Loucy (cell line): ENCODE data around the gene DNM3.
"Not testable (repeated sequence)": the region's sequence is repeated elsewhere in the genome, so short reads cannot be mapped to it uniquely, and the experiment has no call there.

Experiments used
- H2AFZ ChIP-seq: fragments of 200-600 bp; sonication (generic); 2 replicates; pipeline ENCODE4 v1.6.0; 2016; ENCODE audit warnings: antibody characterized with exemption, mild to moderate bottlenecking, low read length, moderate library complexity
- H3F3A ChIP-seq: fragments of 200-600 bp; 2 replicates; pipeline ENCODE4 v1.6.0; 2016; ENCODE audit warnings: antibody characterized with exemption, low read depth, mild to moderate bottlenecking
- H3K27me3 ChIP-seq: fragments of 200-600 bp; sonication (generic); 2 replicates; pipeline ENCODE4 v1.6.1; 2014; ENCODE audit warnings: low read length, mild to moderate bottlenecking; ENCODE audit not compliant: insufficient read depth, poor library complexity, severe bottlenecking
- H3K36me3 ChIP-seq: fragments of 200-600 bp; sonication (generic); 2 replicates; pipeline ENCODE4 v1.6.1; 2016; ENCODE audit warnings: low read length; ENCODE audit not compliant: insufficient read depth
- H3K4me1 ChIP-seq: fragments of 200-600 bp; sonication (generic); 2 replicates; pipeline ENCODE4 v1.5.1; 2014; ENCODE audit warnings: low read length, mild to moderate bottlenecking; ENCODE audit not compliant: insufficient read depth, poor library complexity, severe bottlenecking
- H3K4me2 ChIP-seq: fragments of 200-600 bp; sonication (generic); 2 replicates; pipeline ENCODE4 v1.6.0; 2014; ENCODE audit warnings: antibody characterized with exemption, low read length, low read depth, mild to moderate bottlenecking; ENCODE audit not compliant: poor library complexity, severe bottlenecking
- H3K4me3 ChIP-seq: fragments of 200-600 bp; sonication (generic); 2 replicates; pipeline ENCODE4 v1.5.1; 2014; ENCODE audit warnings: low read length, mild to moderate bottlenecking, mixed read lengths; ENCODE audit not compliant: poor library complexity, severe bottlenecking
- H3K79me2 ChIP-seq: fragments of 200-600 bp; sonication (generic); 2 replicates; pipeline ENCODE4 v1.6.1; 2014; ENCODE audit warnings: low read length; ENCODE audit not compliant: insufficient read depth
- H3K9ac ChIP-seq: fragments of 200-600 bp; sonication (generic); 2 replicates; pipeline ENCODE4 v1.6.0; 2014; ENCODE audit warnings: mild to moderate bottlenecking, low read depth, low read length, moderate library complexity; ENCODE audit not compliant: poor library complexity, severe bottlenecking
- H3K9me2 ChIP-seq: fragments of 200-600 bp; sonication (generic); replicated peaks from 2 replicates; pipeline ENCODE4 v1.6.1; 2016; ENCODE audit warnings: low read depth, low read length, mixed read lengths
- H3K9me3 ChIP-seq: fragments of 200-600 bp; sonication (generic); 2 replicates; pipeline ENCODE4 v1.6.1; 2014; ENCODE audit warnings: mild to moderate bottlenecking, antibody characterized with exemption, low read length, low read depth; ENCODE audit not compliant: insufficient read depth
- H4K20me1 ChIP-seq: fragments of 200-600 bp; sonication (generic); 2 replicates; pipeline ENCODE4 v1.6.0; 2014; ENCODE audit warnings: antibody characterized with exemption, low read length, mild to moderate bottlenecking; ENCODE audit not compliant: insufficient read depth, poor library complexity, severe bottlenecking
- CTCF ChIP-seq: fragments of 200-600 bp; sonication (generic); conservative IDR thresholded peaks from 2 replicates; pipeline ENCODE4 v1.5.1; 2014; ENCODE audit warnings: mild to moderate bottlenecking, antibody characterized with exemption, low read length
- EZH2phosphoT487 ChIP-seq: fragments of 200-600 bp; IDR thresholded peaks from 2 replicates; pipeline ENCODE4 v1.6.1; 2018; ENCODE audit warnings: antibody characterized with exemption, mild to moderate bottlenecking, moderate library complexity, borderline replicate concordance

Gene DNM3

GRCh38 chr1:171798765-171799164 is 42.5 kb upstream of the DNM3 start:
- no peak overlapping the region for H3K4me2 ChIP-seq
- no peak overlapping the region for H3K4me3 ChIP-seq
- no peaks in the 10 kb centered on the region for H3F3A ChIP-seq
- no peaks in the 10 kb centered on the region for H3K27me3 ChIP-seq
- no peak for TF ChIP-seq CTCF
- TF ChIP-seq EZH2phosphoT487: no peak
- H3K79me2 ChIP-seq: no peaks in the 10 kb centered on the region
- no peaks in the 10 kb centered on the region for H3K9me2 ChIP-seq
- peaks cover 6% of the 10 kb centered on the region for H3K4me1 ChIP-seq
- no peaks in the 10 kb centered on the region for H3K9me3 ChIP-seq
- peaks cover 43% of the 10 kb centered on the region; the same call in 1 of the 2 replicates for H3K36me3 ChIP-seq
- H4K20me1 ChIP-seq: no peaks in the 10 kb centered on the region
- no peak overlapping the region for H3K9ac ChIP-seq
- no peak overlapping the region for H2AFZ ChIP-seq

GRCh38 chr1:171799166-171799565 is 42.1 kb upstream of the DNM3 start:
- Histone ChIP-seq H3K4me1 (peaks cover 3% of the 10 kb centered on the region), H3K9ac (no peak overlapping the region), H3K36me3 (peaks cover 40% of the 10 kb centered on the region; the same call in 1 of the 2 replicates), H3K79me2 (no peaks in the 10 kb centered on the region), H4K20me1 (no peaks in the 10 kb centered on the region), H3K27me3 (no peaks in the 10 kb centered on the region), H3K9me2 (no peaks in the 10 kb centered on the region), H3K4me3 (no peak overlapping the region), H3K9me3 (no peaks in the 10 kb centered on the region), H2AFZ (no peak overlapping the region), H3F3A (no peaks in the 10 kb centered on the region), H3K4me2 (no peak overlapping the region)
- TF ChIP-seq CTCF: no peak
- no peak for TF ChIP-seq EZH2phosphoT487

- peaks cover 34% of the 10 kb centered on the region; the same call in 1 of the 2 replicates for H3K36me3 ChIP-seq
- H3K9ac ChIP-seq, H3K9me3 ChIP-seq, H3K9me2 ChIP-seq, H3K4me2 ChIP-seq, H2AFZ ChIP-seq, H3F3A ChIP-seq, H3K79me2 ChIP-seq, H3K27me3 ChIP-seq, H3K4me3 ChIP-seq, H4K20me1 ChIP-seq, H3K4me1 ChIP-seq: not testable (repeated sequence)
Observed at GRCh38 chr1:171799698-171800097, 41.6 kb upstream of the DNM3 start.

GRCh38 chr1:171800342-171800741 is 41.0 kb upstream of the DNM3 start:
- TF ChIP-seq CTCF: no peak
- no peak for TF ChIP-seq EZH2phosphoT487
- H3F3A ChIP-seq: no peaks in the 10 kb centered on the region

More at GRCh38 chr1:171800342-171800741, 41.0 kb upstream of the DNM3 start:
- H3K9me2 ChIP-seq: no peaks in the 10 kb centered on the region
- no peaks in the 10 kb centered on the region for H3K9me3 ChIP-seq
- no peaks in the 10 kb centered on the region for H3K27me3 ChIP-seq
- H4K20me1 ChIP-seq: no peaks in the 10 kb centered on the region
- H3K4me1 ChIP-seq: peaks cover 3% of the 10 kb centered on the region
- peaks cover 28% of the 10 kb centered on the region; the same call in 1 of the 2 replicates for H3K36me3 ChIP-seq
- no peaks in the 10 kb centered on the region for H3K79me2 ChIP-seq
- no peak overlapping the region for H3K4me2 ChIP-seq
- no peak overlapping the region for H3K9ac ChIP-seq
- H3K4me3 ChIP-seq: no peak overlapping the region
- no peak overlapping the region for H2AFZ ChIP-seq
